Activated T-cell treated with anti-CD3 and anti-CD28 coated beads for 48 hours (primary cell): ENCODE results near the gene MAPK8IP1.
A peak's percentile ranks its signal among the peaks of the same experiment; 100 is the strongest.

Source experiments
- DNase-seq: peaks from one replicate; pipeline ENCODE4 v3.0.0-alpha.2; 2020; ENCODE audit warnings: low read depth

MAPK8IP1 gene

DNA sequence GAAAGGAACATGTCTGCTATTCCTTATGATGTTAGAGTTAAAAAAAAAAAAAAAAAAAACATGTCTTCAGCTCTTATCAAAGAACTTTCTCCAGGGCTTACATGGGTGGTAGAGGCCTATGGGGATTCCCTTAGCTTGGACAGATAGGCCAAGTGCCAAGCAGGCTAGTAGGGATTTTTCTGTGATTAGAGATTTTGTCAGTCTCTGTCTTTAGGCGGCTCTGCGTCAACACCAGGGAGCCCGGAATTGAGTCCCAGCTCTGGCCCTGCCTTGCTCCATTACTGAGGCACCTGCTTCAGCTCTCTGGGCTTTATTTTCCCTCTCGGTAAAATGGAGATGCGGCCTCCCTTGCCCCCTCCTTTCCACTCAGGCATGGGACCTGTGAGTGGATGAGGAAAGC, 25.1 kb upstream of the MAPK8IP1 start:
- DNase-seq = no peak

DNA sequence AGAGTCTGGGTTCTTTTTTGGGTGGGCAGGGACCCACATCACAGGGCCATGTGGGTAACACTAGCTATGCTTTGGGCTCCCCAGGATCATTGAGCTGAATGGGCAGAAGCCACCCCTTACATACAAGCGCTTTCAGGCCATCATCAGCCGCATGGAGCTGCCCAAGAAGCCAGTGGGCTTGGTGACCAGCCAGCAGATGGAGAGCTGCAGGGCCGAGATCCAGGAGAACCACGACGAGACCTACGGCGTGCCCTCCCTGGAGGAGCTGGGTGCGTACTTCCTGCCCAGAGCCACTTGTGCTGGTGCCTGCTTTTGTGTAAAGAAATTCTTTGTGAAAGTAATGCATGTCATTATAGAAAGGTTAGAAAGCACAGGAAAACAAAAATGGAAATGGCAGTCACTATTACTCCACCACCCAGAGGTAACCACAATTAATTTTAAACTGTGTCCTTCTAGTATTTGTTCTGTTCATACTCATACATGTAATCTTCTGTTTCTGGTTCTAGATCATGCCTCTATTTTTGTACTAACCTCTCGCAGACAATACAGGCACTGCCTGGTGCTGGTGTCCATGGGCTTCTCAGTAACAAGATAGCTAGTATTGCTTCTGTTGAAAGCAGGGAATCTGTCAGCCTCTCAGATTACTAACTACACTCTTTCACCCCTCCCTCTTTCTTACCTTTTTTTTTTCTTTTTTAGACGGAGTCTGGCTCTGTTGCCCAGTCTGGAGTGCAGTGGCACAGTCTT, 24.5 kb upstream of the MAPK8IP1 start:
- DNase-seq = no peak

DNA sequence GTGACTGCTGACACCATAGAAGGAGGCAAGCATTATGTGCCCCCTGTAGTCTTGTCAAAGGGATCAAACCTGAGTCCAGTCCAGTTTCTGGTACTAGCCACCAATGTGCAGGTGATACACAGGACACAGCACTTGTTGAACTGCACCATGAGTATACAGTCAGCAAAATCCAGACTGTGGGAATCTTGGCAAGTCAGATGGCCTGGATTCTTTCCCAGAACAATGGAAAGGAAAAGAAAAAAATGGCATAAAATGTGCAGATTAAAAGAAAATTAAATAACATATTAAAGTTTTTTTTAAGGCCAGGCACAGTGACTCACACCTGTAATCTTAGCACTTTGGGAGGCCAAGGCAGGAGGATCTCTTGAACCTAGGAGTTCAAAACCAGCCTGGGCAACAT, 21.4 kb upstream of the MAPK8IP1 start:
- no peak for DNase-seq

DNA sequence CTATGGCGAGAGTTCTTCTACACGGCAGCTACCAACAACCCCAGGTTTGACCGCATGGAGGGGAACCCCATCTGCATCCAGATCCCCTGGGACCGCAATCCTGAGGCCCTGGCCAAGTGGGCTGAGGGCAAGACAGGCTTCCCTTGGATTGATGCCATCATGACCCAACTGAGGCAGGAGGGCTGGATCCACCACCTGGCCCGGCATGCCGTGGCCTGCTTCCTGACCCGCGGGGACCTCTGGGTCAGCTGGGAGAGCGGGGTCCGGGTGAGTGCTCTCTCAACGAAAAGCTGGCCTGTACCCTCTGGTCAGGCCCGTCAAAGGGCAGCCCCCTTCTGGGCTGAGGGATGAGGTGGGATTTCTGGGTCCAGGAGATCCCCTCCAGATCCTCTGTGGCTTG, 15.9 kb upstream of the MAPK8IP1 start:
- DNase-seq = no peak

DNA sequence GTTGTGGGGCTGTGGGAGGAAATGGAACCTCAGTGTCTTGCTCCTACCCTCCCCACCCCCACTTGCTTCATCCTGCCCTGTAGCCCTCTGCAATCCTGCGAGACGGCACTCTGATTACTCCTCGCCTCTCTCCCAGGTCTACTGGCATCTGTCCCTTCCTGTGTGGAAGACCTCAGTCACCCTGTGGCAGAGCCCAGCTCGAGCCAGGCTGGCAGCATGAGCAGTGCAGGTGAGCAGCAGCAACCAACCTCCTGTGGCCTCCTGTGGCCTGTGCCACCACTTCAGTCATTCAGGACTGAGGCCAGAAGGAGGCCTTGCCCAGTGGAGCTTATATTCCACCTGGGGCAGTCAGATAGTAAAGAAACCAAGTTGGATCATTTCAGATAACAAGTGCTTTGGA, 14.7 kb upstream of the MAPK8IP1 start:
- no peak for DNase-seq

DNA sequence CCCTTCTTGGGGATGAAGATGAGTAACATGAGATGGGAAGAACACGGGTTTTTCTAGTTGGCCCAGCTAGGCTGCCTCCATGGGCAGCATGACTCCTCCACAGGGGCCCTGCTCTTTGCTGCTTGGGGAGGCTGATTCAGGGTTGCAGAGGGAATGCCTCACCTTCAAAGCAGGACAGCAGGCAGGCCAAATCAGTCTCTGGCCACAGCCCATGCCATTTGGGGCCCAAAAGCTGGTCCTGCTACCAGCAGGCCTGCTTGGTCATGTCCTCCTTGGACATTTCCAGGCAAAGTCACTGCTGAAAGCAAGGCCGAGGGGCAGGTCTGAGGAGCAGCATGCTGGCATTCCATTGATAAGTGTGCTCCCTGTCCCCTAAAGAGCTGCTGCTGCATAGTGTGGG, 13.8 kb upstream of the MAPK8IP1 start:
- no peak for DNase-seq

DNA sequence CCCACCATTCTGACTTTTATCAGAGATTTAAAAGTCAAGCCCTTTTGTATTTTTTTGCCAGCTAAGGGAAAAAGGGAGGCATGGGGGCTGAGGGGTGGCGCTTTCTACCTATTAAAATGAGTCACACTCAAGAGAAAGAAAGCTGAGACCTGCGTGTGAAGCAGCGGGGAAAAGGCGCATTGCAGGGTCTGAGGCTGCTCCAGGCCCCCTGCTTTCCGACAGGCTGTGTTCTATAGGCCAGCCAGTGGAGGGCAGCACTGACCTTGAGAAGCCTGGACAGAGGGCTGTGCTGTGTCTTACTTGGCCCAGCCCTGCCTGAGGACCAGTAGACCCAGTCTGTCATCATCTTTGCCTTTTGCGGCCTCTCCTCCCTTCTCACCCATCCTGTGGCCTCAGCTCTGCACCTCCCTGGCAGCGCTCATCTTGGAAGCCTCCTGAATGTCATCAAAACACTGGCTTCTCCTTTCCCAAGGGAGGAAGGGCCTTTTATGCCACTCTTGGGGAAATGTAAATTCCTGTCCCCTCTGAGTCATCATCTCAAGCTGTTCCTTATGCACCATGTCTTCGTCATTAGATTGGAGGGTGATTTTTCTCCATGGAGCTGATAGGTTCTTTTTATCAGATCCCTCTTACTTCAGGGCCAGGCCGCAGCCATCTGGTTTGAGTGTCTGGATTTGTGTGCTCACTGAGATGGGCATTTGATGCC, 12.6 kb upstream of the MAPK8IP1 start:
- peak; percentile 25 for DNase-seq

DNA sequence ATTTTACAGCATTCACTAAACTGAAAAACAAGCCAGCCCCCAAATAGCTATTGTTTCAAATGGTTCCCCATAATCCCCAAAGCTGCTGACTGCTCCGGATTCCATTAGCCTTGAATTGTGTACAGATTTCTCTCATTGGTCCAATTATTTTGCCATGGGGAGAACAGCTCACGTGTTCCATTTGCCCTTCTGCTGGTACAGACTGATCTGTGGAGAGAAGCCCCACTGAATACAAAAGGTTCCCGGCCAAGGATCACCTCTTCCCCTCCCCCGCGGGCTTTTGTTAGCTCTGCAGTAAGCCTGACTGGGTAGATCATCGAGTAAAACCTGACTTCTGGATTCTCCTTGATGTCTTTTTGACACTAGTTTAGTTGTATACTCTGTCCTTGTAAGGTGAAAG, 9.1 kb upstream of the MAPK8IP1 start:
- DNase-seq = no peak

DNA sequence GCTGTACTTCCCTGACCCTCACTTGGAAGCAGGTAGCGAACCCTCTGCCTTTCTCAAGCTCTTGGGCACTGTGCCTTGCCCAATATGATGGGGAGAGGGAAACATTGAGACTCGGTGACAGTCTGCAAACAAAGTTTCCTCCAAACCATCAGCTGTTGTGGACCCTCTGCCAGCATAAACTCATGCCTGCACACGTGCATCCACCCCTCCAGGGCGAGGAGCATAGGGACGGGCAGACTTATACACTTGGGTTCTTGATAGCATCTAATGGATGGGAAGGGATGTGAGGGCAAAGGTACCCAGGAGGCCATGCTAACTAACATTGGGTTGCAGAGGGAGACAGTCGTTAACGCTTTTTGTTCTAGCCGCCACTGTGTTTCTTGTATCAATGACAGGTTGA, 8.2 kb upstream of the MAPK8IP1 start:
- no peak for DNase-seq

DNA sequence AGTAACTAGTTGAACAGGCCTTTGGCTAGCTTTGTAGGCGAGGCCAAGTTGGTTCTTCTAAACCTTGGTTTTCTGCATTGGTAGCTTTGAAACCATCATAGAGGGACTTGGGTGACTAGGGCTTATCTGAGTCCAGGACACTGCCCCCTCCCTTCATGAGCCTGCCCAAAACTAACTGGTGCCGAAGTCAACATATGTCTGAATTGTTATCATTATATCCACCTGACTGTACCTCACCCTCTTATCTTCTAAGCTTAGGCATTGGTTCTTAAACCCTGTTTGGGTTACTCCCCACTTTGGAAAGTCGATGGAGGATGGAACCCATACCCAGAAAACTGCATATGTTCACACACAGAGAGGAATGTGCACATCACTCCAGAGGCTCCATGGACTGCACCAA, 7.6 kb upstream of the MAPK8IP1 start:
- DNase-seq = no peak

DNA sequence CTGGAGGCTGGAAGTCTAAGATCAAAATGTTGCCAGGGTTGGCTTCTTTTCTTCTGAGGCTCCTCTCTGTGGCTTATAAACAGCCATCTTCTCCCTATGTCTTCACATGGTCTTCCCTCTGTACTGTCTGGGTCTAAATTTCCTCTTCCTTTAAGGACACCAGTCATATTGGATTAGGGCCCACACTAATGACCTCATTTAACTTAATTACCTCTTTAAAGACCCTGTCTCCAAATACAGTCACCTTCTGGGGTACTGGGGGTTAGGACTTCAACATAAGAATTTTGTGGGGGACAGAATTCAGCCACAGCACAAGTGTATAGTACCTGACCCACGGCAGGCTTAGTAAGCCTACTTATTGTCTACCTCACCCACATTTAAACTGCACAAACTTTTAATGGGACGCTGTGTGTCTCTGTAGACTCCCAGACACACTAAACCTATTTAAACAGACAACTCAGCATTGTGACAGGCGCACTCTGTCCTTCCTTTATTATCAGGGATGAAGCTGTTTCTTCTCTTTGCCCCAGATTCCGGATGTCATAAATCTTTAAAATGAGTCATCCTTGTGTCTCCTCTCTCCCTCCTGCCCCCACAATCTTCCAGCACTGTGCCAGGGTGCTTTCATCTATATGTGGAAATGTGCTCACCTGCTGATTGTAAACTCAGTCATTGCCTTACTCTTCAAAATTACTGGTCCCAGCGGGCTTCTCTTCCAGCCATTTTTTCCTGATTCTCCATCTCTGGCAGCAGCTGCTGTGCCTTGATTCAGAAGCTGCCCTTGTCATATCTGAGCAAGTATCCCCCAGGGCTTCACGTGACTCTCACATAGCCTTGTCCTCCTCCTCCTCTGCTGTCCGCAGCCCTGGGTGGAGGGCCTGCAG, 5.4 kb upstream of the MAPK8IP1 start:
- no peak for DNase-seq

DNA sequence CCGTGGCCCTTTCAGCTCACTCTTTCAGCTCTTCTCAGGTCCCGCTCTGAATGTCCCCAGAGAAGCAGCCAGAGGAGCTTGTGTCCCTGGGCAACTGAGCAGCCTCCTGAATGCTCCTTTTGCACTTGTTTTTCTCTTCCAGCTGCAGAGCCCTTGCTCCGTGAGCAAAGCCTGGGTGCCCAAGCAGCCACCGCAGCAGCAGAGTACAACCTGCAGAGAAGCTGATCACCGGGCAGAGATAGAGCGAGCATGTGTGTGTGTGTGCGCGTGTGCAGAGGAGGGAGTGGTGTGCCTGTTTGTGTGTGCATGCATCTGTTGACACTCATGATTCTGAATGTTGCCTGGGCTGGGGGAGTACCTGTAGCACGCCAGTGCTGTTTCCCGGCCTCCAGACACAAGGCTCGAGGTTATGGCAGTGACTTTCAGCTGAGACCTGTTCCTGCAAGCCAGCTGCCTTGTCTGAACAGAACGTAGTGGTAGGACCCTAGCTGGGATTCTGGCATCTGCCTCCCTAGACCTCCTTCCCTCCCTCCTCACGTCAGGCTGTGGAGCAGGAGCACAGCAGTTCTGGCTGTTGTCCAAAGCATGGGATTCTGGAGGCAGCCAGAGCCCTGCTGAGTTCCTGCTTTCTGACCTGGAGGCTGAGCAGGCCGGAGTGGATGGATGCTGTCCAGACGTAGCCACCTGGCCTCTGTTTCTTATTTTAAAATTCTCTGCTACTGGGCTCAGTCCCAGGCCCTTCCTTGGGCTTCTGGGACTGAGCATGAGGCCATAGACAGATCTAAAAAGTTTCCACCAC, 4.5 kb upstream of the MAPK8IP1 start:
- DNase-seq = no peak

DNA sequence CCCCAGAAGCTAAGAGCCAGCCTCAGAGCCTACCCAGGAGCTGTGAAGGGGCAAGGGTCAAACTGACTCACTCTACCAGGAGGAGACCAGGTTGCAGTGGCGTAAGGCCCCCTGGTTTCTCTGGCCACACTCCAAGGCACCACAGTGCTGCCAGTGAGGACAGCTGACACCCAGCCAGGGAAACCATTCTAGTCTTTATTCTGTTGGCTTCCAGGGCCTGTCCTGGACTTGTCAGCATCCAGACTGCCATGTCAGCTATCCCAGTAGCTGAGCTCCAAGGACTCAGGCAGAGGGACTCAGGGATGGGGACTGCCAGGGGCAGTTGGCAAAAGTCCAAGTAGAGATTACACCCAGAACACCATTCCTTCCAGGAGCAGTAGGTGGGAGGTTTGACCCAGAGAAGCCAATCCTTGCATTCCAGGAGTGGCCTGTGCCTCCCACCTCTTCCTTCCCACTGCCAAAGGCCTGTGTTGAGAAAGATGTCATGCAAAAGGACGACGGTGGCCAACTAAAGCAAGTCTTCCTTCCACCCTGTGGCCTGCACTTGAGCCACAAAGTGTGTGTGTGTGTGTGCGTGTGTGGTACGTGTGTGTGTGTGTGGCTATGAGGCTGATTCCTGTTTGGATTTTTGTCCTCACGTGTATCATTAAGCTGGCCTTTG, 3.6 kb upstream of the MAPK8IP1 start:
- no peak for DNase-seq

DNA sequence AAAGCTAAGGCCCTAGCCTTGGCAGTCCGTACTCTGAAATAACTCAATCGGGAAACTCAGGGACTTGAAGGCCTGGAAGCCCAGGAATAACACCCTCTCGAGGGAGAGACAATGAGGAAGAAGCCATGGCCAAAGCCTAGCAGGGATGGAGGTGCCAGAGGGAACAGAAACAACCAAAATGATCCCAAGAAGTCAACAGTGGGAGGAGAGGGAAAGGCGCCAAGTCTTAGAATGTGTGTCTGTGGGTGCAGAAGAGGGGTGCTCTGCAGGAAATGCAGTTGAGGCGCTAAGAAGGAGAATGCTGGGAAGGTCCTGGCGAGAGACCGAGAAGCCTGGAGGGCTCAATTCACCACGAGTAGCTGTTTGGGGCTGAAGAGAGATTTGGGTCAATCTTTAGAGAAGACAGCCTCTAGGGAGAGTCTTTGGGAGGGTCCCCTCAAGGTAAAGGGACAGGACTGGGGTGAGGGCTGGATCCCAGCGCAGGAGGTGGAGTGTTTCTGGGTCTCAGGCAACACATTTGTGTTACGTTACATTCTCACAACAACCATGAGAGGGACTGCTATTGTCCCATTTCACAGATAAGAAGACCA, 760 bp upstream of the MAPK8IP1 start:
- no peak for DNase-seq

DNA sequence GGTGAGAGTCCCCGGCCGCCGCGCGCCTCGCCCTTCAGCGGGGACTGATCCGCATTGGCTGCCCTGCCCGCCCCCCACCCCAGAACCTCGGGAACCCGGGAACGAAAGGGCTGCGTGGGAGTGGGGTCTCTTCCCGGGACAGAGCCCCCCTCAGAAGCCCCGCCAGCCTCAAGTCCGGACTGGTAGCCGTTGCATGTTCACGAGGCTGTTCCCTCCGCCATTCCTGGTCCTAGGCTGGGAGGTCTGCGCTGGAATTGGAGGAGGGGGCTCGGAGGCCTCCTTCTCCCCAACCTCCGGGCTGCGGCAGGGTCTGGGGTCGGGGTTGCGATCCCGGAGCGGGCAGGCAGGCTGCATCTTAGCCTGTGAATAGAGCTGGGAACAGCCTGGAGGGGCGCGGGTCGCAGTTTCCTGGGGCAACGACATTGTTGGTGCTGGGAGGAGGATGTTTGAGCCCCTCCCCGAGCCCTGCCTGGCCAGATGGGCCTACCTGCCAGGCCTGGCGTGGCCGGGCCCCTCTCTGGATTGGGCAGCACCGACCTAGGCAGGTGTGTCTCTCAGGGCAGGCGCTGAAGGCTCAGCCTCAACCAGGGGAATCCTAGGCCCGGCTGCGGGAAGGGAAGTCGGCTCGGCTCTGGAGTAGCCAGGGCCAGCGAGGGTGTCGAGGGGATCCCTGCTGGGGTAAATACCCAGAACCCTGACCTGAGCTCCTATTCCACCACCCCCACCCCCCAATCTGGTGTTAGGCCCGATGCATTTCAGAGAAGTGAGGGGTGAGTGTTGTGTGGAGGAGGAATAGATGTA, 670 bp downstream of the MAPK8IP1 start:
- DNase-seq = no peak

DNA sequence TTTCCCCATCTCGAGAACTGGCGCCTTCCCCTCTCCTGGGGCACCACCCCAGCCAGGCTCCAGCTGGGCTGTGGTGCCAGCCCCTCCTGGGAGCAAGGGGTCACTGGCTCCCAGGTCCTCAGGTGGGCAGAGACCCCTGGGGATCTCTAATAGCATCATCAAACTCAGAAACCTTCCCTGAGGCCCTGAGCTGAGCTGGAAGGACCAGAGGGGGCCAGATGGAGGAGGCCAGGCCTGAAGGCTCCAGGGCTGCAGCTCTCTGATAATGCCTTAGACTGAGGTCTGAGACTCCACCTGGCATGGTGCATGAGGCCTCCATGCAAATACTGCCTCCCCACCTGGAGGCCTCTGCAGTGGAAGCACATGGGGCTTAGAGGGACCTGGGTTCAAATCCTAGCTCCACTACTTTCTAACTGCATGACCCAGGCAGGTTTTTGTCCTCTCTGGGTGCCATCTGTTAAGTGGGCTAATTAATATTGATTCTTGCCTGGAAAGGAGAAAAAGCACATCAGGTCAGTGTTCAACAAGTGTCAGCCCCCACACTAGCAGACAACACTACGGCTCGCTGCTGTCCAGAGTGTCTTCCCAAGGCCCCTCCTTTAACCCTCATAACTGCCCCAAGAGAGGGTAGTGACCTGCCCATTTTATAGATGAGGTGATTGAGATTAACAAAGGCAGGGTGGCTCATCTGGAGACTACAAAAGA, 1.5 kb downstream of the MAPK8IP1 start:
- no peak for DNase-seq

DNA sequence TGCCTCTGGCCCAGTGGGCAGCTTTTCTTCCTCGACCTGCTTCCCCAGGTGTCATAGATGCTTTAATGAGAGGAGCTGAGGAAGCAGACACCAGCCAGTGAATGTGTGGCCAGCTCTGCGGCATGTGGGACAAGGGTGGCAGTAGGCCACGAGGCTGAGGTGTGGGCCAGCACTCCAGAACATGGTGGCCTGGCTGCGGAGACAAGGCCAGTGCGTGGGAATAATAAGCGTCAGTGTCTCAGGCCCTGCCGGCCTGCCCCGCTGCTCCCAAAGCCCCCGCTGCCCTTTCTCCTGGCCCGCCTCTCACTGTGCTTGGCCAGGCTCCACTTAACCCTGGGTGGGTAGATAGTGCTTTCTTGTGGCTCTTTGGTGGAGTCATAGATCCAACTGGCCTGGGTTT, 2.1 kb downstream of the MAPK8IP1 start:
- DNase-seq = no peak

DNA sequence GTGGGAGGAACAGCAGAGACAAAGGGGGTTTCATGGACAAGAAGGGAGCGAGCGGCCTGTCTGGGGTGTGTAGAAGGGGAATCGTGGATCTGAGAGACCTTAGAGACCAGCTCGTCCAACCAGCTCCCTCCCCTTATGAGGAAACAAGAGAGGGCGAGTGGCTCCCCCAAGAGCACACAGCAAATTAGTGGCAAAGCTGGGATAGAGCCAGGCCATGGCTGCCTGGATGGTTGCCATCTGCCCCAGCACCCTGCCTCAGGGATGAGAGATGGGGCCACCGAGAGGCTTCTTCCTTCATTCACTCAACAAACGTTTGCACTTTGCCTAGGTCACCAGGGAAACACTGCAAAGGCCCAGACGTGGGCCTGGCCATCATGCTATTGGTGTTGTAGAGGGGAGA, 4.1 kb downstream of the MAPK8IP1 start:
- no peak for DNase-seq

DNA sequence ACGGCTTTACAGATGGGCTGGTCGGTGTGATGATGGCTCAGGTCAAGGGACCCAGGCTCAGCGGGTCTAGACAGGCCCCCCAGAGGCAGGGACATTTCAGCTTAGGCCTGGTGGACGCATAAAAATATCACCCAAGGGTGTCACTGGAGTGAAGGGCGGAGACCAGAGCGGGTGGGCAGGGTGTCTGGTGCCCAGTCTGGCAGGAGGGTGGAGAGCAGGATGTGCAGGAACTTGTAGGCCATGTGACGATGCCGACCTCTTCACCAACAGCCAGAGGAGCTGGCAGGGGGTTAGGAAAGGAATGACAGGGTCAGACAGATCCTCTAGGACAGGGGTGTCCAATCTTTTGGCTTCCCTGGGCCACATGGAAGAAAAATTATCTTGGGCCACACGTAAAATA, 4.5 kb downstream of the MAPK8IP1 start:
- no peak for DNase-seq
